ENCODE data around the gene TMEM131.

DNA sequence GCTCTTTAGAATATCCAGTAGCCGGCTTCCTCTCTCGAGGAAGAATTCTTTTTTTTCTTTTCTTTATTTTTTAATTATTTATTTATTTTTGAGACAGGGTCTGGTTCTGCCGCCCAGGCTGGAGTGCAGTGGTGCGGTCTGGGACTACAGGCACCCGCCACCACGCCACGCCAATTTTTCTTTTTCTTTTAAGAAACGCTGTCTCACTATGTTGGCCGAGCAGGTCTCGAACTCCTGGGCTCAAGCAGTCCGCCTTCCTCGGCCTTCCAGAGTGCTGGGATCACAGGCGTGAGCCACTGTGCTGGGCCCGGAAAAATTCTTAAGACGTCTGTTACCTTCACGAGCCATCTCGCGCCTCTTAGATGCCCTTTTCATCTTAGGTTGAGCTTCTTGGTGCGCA is 931 bp upstream of the TMEM131 start:
- TF ChIP-seq, protein P1, sequence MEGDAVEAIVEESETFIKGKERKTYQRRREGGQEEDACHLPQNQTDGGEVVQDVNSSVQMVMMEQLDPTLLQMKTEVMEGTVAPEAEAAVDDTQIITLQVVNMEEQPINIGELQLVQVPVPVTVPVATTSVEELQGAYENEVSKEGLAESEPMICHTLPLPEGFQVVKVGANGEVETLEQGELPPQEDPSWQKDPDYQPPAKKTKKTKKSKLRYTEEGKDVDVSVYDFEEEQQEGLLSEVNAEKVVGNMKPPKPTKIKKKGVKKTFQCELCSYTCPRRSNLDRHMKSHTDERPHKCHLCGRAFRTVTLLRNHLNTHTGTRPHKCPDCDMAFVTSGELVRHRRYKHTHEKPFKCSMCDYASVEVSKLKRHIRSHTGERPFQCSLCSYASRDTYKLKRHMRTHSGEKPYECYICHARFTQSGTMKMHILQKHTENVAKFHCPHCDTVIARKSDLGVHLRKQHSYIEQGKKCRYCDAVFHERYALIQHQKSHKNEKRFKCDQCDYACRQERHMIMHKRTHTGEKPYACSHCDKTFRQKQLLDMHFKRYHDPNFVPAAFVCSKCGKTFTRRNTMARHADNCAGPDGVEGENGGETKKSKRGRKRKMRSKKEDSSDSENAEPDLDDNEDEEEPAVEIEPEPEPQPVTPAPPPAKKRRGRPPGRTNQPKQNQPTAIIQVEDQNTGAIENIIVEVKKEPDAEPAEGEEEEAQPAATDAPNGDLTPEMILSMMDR (IDR thresholded peaks at IDR 0.05): no peak
- no peak for TF ChIP-seq POLR2A (IDR thresholded peaks at IDR 0.05)
